NCI-H187 (cell line): ENCODE data around the gene FAM78B.
A peak's percentile ranks its signal among the peaks of the same experiment; 100 is the strongest.

Experiments
- DNase-seq, 2 experiments: peaks; one replicate each; lab custom pipeline; 2025; lab: John Stamatoyannopoulos, UW

Gene FAM78B

GRCh38 chr1:166066107-166066506 is 100.7 kb downstream of the FAM78B start:
- DNase-seq, result no peak

GRCh38 chr1:166064951-166065350 is 101.8 kb downstream of the FAM78B start:
- DNase-seq, result no peak

- no peak for DNase-seq
Observed at GRCh38 chr1:166064313-166064926, 102.4 kb downstream of the FAM78B start.

GRCh38 chr1:166063701-166064100 is 103.1 kb downstream of the FAM78B start:
- DNase-seq, result no peak

- no peak for DNase-seq
Observed at GRCh38 chr1:166062421-166063070, 104.3 kb downstream of the FAM78B start.

GRCh38 chr1:166057650-166058049 is 109.2 kb downstream of the FAM78B start:
- DNase-seq, result no peak

DNA sequence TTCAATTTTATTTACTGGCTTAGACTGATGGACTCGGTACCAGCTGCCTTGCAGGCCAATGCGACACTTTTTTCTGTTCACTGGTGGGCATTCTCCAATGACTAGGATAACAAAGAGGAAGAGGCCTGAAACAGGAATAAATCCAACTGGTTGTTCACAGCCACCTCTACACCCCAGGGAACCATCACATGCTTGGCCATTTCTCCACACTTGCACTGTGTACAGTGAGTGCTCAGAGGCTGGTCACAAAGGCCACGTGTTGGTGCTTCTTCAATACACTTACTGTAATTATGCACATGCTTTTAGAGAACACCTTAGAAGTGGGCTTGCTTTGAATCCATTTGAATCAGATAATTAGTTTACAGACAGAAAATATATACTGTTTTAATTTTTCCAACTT is 113.4 kb downstream of the FAM78B start:
- DNase-seq, result no peak

GRCh38 chr1:166040202-166040997 is 126.4 kb downstream of the FAM78B start:
- DNase-seq, result peak; percentile 63 to 67

DNA sequence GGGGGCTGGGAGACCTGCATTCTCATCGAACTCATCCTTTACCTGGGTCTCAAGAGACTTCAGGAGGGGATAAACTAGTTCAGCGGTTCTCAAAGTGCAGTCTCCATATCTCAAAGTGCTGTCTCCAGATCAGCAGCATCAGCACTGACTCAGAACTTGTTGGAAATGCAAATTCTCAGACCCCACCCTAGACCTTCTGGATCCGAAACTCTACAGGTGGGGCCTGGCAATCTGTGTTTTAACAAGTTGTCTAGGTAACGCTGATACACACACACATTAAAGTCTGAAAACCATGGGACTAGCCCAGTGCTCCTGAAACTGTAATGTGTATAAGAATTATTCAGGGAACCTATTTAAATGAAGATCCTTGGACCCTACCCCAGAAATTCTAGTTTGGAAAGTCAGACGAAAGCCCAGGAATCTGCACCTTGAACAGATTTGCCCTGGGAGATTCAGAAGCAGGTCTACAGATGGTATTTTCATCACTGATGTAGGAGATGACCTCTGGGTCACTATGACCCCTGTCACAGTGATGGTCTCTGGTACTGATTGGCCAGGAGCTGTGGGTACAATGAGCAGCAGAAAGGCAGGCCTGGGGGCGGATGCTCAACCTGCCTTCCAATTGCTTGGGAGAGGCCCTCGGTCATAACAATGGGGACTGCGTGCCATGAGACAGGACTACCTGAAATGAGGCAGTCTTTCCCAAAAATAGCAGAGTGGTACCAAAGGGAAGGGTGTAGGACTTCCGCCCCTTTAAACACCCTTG is 127.2 kb downstream of the FAM78B start:
- DNase-seq, result no peak

- no peak for DNase-seq
Observed at GRCh38 chr1:166036092-166036491, 130.7 kb downstream of the FAM78B start.

DNA sequence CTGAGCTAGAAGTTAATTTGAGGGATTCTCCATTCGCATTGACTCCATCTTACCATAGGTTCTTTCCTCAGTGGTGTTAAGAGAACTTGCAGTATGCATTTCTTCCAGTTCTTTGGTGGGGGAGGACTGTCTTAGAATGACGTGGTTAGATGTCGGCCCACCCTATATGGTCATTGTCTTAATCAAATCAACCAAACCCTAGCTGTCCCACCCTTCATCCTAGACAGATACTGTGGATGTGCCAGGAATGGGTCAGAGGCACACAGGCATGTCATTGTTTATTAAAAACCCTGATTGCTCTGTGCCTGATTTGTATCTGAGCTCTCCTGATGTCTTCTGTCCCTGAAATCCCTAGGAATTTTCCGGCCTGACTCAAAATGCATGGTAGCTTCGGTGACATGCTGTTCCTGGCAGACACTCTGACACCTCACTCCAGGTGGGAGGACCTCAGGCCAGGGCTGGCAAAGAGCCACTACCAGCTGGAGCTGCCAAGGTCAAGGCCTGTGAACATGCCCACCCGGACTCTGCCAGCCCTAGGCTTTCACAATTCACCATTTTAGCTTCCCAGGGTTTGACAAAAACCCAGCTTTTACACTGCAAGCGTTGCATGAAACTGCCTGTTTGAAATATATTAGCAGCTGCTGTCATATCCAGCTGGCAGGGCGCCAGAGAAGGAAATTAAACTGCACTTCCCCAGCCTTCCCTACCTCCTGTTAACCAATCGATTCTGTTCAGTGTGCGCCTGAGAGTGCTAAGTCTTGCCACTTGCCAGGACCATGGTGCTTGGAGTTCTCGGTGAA is 134.0 kb downstream of the FAM78B start:
- peak; percentile 39 to 51 for DNase-seq

DNA sequence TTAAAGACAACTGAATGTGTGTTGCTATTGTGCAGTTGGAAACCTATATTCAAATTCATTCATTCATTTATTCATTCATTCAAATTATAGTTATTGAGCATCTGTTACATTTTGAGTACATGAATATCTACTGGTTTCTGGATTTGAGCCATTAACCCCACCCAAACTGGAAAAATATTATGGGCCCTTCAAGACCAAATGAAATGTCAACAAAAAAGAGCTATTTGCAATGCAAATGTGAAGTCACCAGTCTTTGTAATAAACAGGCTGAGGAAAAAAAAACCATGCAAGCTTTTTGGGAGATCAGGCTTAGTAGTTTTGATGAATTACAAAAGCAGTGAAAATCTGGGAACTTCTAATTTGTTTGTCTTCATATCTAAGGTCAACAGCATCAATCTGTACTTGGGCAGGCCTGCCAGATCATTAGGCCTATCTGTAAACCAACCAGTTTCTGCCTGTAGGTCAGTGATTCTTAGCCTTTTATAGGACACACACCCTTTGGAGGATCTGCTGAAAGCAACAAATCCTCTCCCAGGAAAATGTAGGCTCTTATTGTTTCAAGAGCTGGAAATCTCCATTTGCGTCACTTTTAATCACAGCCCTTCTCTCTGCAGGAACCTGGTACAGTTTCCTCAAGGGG is 134.7 kb downstream of the FAM78B start:
- no peak for DNase-seq

- DNase-seq, result no peak
Observed at GRCh38 chr1:166029196-166029945, 137.4 kb downstream of the FAM78B start.

GRCh38 chr1:166026555-166026954 is 140.2 kb downstream of the FAM78B start:
- DNase-seq, result no peak

DNA sequence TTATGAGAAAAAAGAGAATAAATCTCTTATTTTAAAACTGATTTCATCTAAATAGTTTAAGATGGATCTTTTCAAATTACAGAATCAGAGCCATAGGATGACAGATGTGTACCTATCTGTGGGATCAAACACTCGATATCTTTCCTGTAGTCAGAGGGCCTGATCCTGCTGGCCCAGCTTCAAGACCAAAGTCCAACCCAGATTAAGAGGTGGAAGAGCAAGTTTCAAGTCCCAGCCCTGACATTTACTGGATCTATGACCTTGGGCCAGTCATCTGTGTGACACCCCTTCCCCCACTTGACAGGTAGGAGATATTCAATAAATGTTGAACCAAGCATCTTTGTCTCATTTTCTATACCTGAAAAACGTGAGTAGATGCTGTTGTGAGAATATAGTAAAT is 140.7 kb downstream of the FAM78B start:
- no peak for DNase-seq

GRCh38 chr1:166020210-166020609 is 146.6 kb downstream of the FAM78B start:
- no peak for DNase-seq
